ENCODE results near the gene MS4A14. TPM values are rescaled to one million over a fixed set of nuclear protein-coding genes. Genes with fewer than 3 reads are reported as not detected.

Gene MS4A14
- total RNA-seq, 3 donors from 2014 or later (not counting 1 experiment from before 2014, with no cell fraction given) = 0.34 to 0.80 (median 0.78) TPM

- no peak for ATAC-seq
- intact Hi-C loops (cut with micrococcal nuclease) = no loop called here
- Histone ChIP-seq H3K36me3 (ENCODE audit: control insufficient read depth, insufficient read depth, low read length) (no peaks in the 10 kb centered on the region), H3K9me3 (ENCODE audit: control insufficient read depth, insufficient read depth, low read length) (no peaks in the 10 kb centered on the region), H3K27me3 (ENCODE audit: control insufficient read depth, insufficient read depth, low read length) (no peaks in the 10 kb centered on the region), H3K27ac (ENCODE audit: low read length) (no peak overlapping the region), H3K4me1 (ENCODE audit: control insufficient read depth, insufficient read depth, low read length) (peaks cover 10% of the 10 kb centered on the region), H3K4me3 (ENCODE audit: low read length) (no peak overlapping the region)
- WGBS (ENCODE audit: insufficient coverage) = 86% methylated on average over 3 of the region's 3 CpGs
- Mint-ChIP-seq H3K36me3 (no peaks in the 10 kb centered on the region), H3K4me1 (peaks cover 0 to under 1% of the 10 kb centered on the region in 2 donors), H3K9me3 (no peaks in the 10 kb centered on the region), H3K4me3 (no peak overlapping the region), H3K27ac (no peak overlapping the region), H3K27me3 (ENCODE audit: low read depth in 2 of 2) (peaks cover 0 to 8% of the 10 kb centered on the region in 2 donors)
- TF ChIP-seq, protein P1, sequence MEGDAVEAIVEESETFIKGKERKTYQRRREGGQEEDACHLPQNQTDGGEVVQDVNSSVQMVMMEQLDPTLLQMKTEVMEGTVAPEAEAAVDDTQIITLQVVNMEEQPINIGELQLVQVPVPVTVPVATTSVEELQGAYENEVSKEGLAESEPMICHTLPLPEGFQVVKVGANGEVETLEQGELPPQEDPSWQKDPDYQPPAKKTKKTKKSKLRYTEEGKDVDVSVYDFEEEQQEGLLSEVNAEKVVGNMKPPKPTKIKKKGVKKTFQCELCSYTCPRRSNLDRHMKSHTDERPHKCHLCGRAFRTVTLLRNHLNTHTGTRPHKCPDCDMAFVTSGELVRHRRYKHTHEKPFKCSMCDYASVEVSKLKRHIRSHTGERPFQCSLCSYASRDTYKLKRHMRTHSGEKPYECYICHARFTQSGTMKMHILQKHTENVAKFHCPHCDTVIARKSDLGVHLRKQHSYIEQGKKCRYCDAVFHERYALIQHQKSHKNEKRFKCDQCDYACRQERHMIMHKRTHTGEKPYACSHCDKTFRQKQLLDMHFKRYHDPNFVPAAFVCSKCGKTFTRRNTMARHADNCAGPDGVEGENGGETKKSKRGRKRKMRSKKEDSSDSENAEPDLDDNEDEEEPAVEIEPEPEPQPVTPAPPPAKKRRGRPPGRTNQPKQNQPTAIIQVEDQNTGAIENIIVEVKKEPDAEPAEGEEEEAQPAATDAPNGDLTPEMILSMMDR (IDR thresholded peaks at IDR 0.05) = peak; percentile 6
- DNase-seq = no peak
Measured at GRCh38 chr11:60372767-60373166, 23.5 kb upstream of the MS4A14 start.

DNA sequence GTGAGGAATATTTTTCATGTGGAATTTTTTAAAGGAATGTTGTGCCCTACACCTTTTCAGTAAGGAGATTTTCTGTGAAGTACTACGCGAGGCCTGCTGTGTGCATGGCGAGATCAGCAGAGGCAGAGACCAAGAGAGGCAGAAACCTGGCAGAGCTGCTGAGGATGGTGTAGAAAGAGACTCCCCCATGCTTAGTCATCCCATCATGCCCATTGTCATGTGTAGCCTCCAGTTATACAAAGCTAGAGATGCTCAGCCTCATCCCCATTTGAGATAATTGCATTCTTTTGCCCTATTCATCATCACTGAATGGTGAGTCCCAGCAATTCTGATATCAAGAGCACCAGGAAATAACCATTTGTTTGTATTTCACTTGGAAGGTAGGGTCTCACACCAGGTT lies 20.9 kb upstream of the MS4A14 start:
- no peak overlapping the region for H3K4me3 Mint-ChIP-seq
- H3K36me3 Mint-ChIP-seq = no peaks in the 10 kb centered on the region
- no peaks in the 10 kb centered on the region for H3K9me3 ChIP-seq (ENCODE audit: control insufficient read depth, insufficient read depth, low read length)
- H3K9me3 Mint-ChIP-seq = no peaks in the 10 kb centered on the region
- H3K4me1 Mint-ChIP-seq = peaks cover 6 to 9% of the 10 kb centered on the region in 2 donors
- H3K27ac ChIP-seq (ENCODE audit: low read length) = no peak overlapping the region
- no peak for ATAC-seq
- TF ChIP-seq, protein P1 (IDR thresholded peaks at IDR 0.05) = no peak
- H3K27me3 Mint-ChIP-seq (ENCODE audit: low read depth in 2 of 2) = peaks cover 0 to 10% of the 10 kb centered on the region in 2 donors
- no peaks in the 10 kb centered on the region for H3K27me3 ChIP-seq (ENCODE audit: control insufficient read depth, insufficient read depth, low read length)
- H3K4me3 ChIP-seq (ENCODE audit: low read length) = no peak overlapping the region
- intact Hi-C loops (cut with micrococcal nuclease) = no loop called here
- H3K36me3 ChIP-seq (ENCODE audit: control insufficient read depth, insufficient read depth, low read length) = no peaks in the 10 kb centered on the region
- H3K27ac Mint-ChIP-seq = no peak overlapping the region
- peaks cover 9% of the 10 kb centered on the region for H3K4me1 ChIP-seq (ENCODE audit: control insufficient read depth, insufficient read depth, low read length)
- no peak for DNase-seq
- WGBS (ENCODE audit: insufficient coverage) = 90% methylated on average over 3 of the region's 3 CpGs

- intact Hi-C loops (cut with micrococcal nuclease) = no loop called here
- no peaks in the 10 kb centered on the region for H3K9me3 ChIP-seq (ENCODE audit: control insufficient read depth, insufficient read depth, low read length)
Measured at GRCh38 chr11:60376601-60377000, 19.7 kb upstream of the MS4A14 start.

More at GRCh38 chr11:60376601-60377000, 19.7 kb upstream of the MS4A14 start:
- Mint-ChIP-seq H3K9me3 (no peaks in the 10 kb centered on the region), H3K27me3 (ENCODE audit: low read depth in 2 of 2) (peaks cover 0 to 10% of the 10 kb centered on the region in 2 donors), H3K36me3 (no peaks in the 10 kb centered on the region), H3K4me1 (peaks cover 6 to 9% of the 10 kb centered on the region in 2 donors), H3K27ac (no peak overlapping the region), H3K4me3 (no peak overlapping the region)
- TF ChIP-seq, protein P1 (IDR thresholded peaks at IDR 0.05) = no peak
- no peak overlapping the region for H3K27ac ChIP-seq (ENCODE audit: low read length)
- ATAC-seq = no peak
- no peaks in the 10 kb centered on the region for H3K36me3 ChIP-seq (ENCODE audit: control insufficient read depth, insufficient read depth, low read length)
- H3K27me3 ChIP-seq (ENCODE audit: control insufficient read depth, insufficient read depth, low read length) = no peaks in the 10 kb centered on the region
- H3K4me1 ChIP-seq (ENCODE audit: control insufficient read depth, insufficient read depth, low read length) = peaks cover 9% of the 10 kb centered on the region
- no peak overlapping the region for H3K4me3 ChIP-seq (ENCODE audit: low read length)
- WGBS (ENCODE audit: insufficient coverage) = 90% methylated on average over 3 of the region's 3 CpGs
- no peak for DNase-seq

Measured in natural killer cell (primary cell).